ENCODE results near the gene IGF2BP2. TPM values are rescaled to one million over a fixed set of nuclear protein-coding genes. Genes with fewer than 3 reads are reported as not detected.

IGF2BP2 gene
- total and polyA plus RNA-seq, 2 of the 13 experiments (the other 11 are each of a cell fraction or from before 2014, with no cell fraction given), result 6.5 to 46.0 TPM

DNA sequence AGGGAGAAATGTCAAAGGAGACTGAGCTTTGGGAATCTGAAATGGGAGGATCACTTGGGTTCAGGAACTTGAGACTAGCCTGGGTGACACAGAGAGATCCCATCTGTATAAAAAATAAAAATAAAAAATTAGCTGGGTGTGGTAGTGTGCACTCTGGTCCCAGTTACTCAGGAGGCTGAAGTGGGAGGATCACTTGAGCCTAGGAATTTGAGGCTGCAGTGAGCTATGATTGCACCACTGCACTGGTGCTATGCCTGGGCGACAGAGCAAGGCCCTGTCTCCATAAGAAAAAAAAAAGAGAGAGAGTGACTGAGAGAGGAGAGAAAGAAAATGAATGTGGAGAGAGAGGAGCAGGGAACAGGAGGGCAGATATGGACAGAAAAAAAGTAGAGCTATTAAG is 165.9 kb downstream of the IGF2BP2 start (continued):
- TF ChIP-seq ZNF598 (CRISPR knock-in tag; IDR thresholded peaks at IDR 0.05; ENCODE audit: borderline replicate concordance) (no peak), HNRNPL (IDR thresholded peaks at IDR 0.05; ENCODE audit: low read depth, low read length) (no peak), ZSCAN20 (CRISPR knock-in tag; IDR thresholded peaks at IDR 0.05; ENCODE audit: borderline replicate concordance) (no peak), GFI1 (CRISPR knock-in tag; IDR thresholded peaks at IDR 0.05; ENCODE audit: borderline replicate concordance) (no peak), ZNF83 (CRISPR knock-in tag; IDR thresholded peaks at IDR 0.05; ENCODE audit: borderline replicate concordance) (no peak), STAG1 (CRISPR knock-in tag; IDR thresholded peaks at IDR 0.05) (no peak), ZSCAN12 (CRISPR knock-in tag; IDR thresholded peaks at IDR 0.05) (no peak), ZNF136 (CRISPR knock-in tag; IDR thresholded peaks at IDR 0.05; ENCODE audit: low read depth) (no peak), ZNF24 (IDR thresholded peaks at IDR 0.05) (no peak)
- TF ChIP-seq, protein P1, sequence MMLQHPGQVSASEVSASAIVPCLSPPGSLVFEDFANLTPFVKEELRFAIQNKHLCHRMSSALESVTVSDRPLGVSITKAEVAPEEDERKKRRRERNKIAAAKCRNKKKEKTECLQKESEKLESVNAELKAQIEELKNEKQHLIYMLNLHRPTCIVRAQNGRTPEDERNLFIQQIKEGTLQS (CRISPR knock-in tag; IDR thresholded peaks at IDR 0.05), result no peak
- TF ChIP-seq, protein P2, sequence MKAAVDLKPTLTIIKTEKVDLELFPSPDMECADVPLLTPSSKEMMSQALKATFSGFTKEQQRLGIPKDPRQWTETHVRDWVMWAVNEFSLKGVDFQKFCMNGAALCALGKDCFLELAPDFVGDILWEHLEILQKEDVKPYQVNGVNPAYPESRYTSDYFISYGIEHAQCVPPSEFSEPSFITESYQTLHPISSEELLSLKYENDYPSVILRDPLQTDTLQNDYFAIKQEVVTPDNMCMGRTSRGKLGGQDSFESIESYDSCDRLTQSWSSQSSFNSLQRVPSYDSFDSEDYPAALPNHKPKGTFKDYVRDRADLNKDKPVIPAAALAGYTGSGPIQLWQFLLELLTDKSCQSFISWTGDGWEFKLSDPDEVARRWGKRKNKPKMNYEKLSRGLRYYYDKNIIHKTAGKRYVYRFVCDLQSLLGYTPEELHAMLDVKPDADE (CRISPR knock-in tag; IDR thresholded peaks at IDR 0.05), result no peak

DNA sequence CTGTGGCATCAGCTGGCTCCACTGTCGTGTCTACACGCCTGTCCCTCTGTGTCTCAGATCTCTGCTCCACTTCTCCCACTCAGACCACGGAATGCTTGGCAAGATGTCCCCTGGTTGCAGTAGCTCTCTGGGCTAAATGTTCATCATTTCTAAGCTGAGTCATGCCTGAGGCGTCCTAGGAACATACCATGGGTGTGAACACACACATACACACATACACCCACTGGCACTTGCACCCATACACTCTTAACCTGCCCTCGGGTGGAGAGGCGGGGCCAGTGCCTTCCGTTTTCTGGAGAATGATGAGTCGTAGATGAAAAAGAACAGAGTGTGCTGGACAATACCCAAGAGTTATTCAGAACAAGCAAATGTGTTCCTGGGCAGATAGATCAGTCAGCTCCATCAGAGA is 166.3 kb downstream of the IGF2BP2 start:
- Histone ChIP-seq H4K20me1 (ENCODE audit: insufficient read depth, low read length) (no peaks in the 10 kb centered on the region), H3K4me2 (ENCODE audit: low read depth, low read length) (no peak overlapping the region), H3K9ac (ENCODE audit: insufficient read depth, low read depth, low read length) (no peak overlapping the region), H3K36me3 (replicated peaks in 1 of 2; ENCODE audit: control insufficient read depth in 1 of 2, insufficient read depth in 2 of 2, low read length in 2 of 2) (peaks cover 32 to 56% of the 10 kb centered on the region in 2 experiments), H3K79me2 (ENCODE audit: insufficient read depth, low read length) (no peaks in the 10 kb centered on the region), H3K4me3 (replicated peaks in 1 of 3; ENCODE audit: insufficient read depth in 1 of 3, low read depth in 2 of 3, low read length in 3 of 3) (no peak overlapping the region), H3K27ac (ENCODE audit: extremely low read length, insufficient read depth, low read length) (no peak overlapping the region), H3K27me3 (ENCODE audit: control insufficient read depth in 1 of 2, insufficient read depth in 2 of 2, low read length in 2 of 2) (no peaks in the 10 kb centered on the region), H3K4me1 (ENCODE audit: insufficient read depth, low read length) (no peaks in the 10 kb centered on the region), H2AFZ (ENCODE audit: low read length) (no peak overlapping the region), H3K9me3 (ENCODE audit: low read length) (no peaks in the 10 kb centered on the region)
- no TSS peak for BruUV-seq (replicated peaks)
- intact Hi-C loops (cut with micrococcal nuclease; ENCODE audit: unreplicated experiment), result no loop called here
- peak; percentile 32 for TF ChIP-seq AGO2 (optimal IDR thresholded peaks at IDR 0.05; ENCODE audit: low read depth, low read length)
- no peak for TF ChIP-seq SMAD9 (CRISPR knock-in tag; IDR thresholded peaks at IDR 0.05)
- ChIA-PET POLR2A (no interaction called here), CTCF (ENCODE audit: low intra/inter-chr PET ratio, low total read pairs) (no interaction called here)
- FAIRE-seq (no peak), ATAC-seq (no peak; the same call in 2 of the 3 replicates), DNase-seq (ENCODE audit: low spot score) (peak; percentile 14)
- in situ Hi-C loops (cut with HindIII; ENCODE audit: extremely low pct_ligation_motif_present, low pct_unique_long_range_greater_than_20kb), result loop anchor here (10.0 kb wide), 1 partner anchor 246 kb away; no protein-coding TSS in a partner anchor
- WGBS (ENCODE audit: low lambda C conversion rate), result 85% methylated on average over 6 of the region's 8 CpGs
